H1 (cell line): ENCODE data around the gene ZNF101. TPM values are rescaled to one million over a fixed set of nuclear protein-coding genes. Genes with fewer than 3 reads are reported as not detected.

Source experiments
- CTBP2 ChIP-seq: IDR thresholded peaks from 2 replicates; pipeline ENCODE4 v1.7.0; 2011; ENCODE audit warnings: borderline replicate concordance, mild to moderate bottlenecking, moderate library complexity, mixed read lengths, low read length; ENCODE audit not compliant: insufficient read depth, insufficient read length
- EGR1 ChIP-seq: IDR thresholded peaks from 2 replicates; pipeline ENCODE4 v1.6.1; 2011; ENCODE audit warnings: low read depth, low read length, borderline replicate concordance
- EP300 ChIP-seq, 2 experiments: IDR thresholded peaks; 1 replicate in 1 of 2; 2 replicates in 1 of 2; pipeline ENCODE4 v1.6.1; 2011 to 2012; ENCODE audit warnings: low read depth in 2 of 2, low read length in 2 of 2, mild to moderate bottlenecking in 2 of 2, borderline replicate concordance in 1 of 2, inconsistent platforms in 1 of 2, moderate library complexity in 1 of 2
- GABPA ChIP-seq: IDR thresholded peaks from 2 replicates; pipeline ENCODE4 v1.6.1; 2011; ENCODE audit warnings: mild to moderate bottlenecking, low read length, moderate library complexity, borderline replicate concordance; ENCODE audit not compliant: insufficient read depth
- HDAC6 ChIP-seq: IDR thresholded peaks from one replicate; pipeline ENCODE4 v1.7.1; 2012; ENCODE audit warnings: low read depth, mild to moderate bottlenecking, inconsistent platforms, low read length, moderate library complexity
- KDM1A ChIP-seq: fragments of 200-600, 300-600 bp; sonication (generic); IDR thresholded peaks from 2 replicates; pipeline ENCODE4 v1.7.1; 2016; ENCODE audit warnings: mild to moderate bottlenecking, low read length, borderline replicate concordance
- POU5F1 ChIP-seq: IDR thresholded peaks from 2 replicates; pipeline ENCODE4 v1.6.1; 2011; ENCODE audit warnings: low read depth, mild to moderate bottlenecking, low read length, moderate library complexity
- RAD21 ChIP-seq, 2 experiments: IDR thresholded peaks in 1 of 2; conservative IDR thresholded peaks in 1 of 2; 2 replicates each; pipeline ENCODE4 v1.6.1; 2011; ENCODE audit warnings: low read depth in 2 of 2, low read length in 2 of 2, improper control_type of control experiment in 1 of 2, inconsistent platforms in 1 of 2, mild to moderate bottlenecking in 1 of 2, moderate library complexity in 1 of 2
- SIRT6 ChIP-seq: IDR thresholded peaks from one replicate; pipeline ENCODE4 v1.7.1; 2012; ENCODE audit warnings: low read length, inconsistent platforms
- SIX5 ChIP-seq: IDR thresholded peaks from 2 replicates; pipeline ENCODE4 v1.6.1; 2011; ENCODE audit warnings: mild to moderate bottlenecking, low read depth, low read length
- SP2 ChIP-seq: IDR thresholded peaks from 2 replicates; pipeline ENCODE4 v1.6.1; 2012; ENCODE audit warnings: mild to moderate bottlenecking, low read length, inconsistent platforms
- SP4 ChIP-seq: IDR thresholded peaks from 2 replicates; pipeline ENCODE4 v1.6.1; 2012; ENCODE audit warnings: low read length, inconsistent platforms
- TAF7 ChIP-seq: optimal IDR thresholded peaks from 2 replicates; pipeline ENCODE3; 2011; ENCODE audit warnings: low read depth, mild to moderate bottlenecking, inconsistent platforms, low read length, moderate library complexity, borderline replicate concordance
- YY1 ChIP-seq: IDR thresholded peaks from 2 replicates; pipeline ENCODE4 v1.6.1; 2011; ENCODE audit warnings: low read depth, mild to moderate bottlenecking, low read length
- polyA plus RNA-seq, 7 experiments: library from polyadenylated mRNA; depleted of rRNA in 3 of 7; stranded (reverse) in 5 of 7; unstranded in 2 of 7; fragments of >200 nt in 5 of 7; fragments of 200-250 nt in 2 of 7; gene quantifications; 1 replicate in 5 of 7; 2 replicates in 1 of 7; 4 replicates in 1 of 7; pipeline versions ENCODE4 v1.2.1 to v1.2.3, GENCODE V29; 2011 to 2013; ENCODE audit warnings: missing spikeins in 2 of 7, mixed read lengths in 2 of 7
- total RNA-seq: library from RNA; stranded (reverse); fragmentation: NEBNext Ultra II Directional; extraction: Animal tissue kit (Norgen Biotek cat#: 25700); gene quantifications from 2 replicates; pipeline ENCODE4 v1.2.1, GENCODE V29; 2021
- TF ChIP-seq, protein P1 (sequence below), 3 experiments: IDR thresholded peaks; 1 replicate in 2 of 3; 2 replicates in 1 of 3; pipeline versions ENCODE4 v1.5.1 to v1.6.1; 2011; ENCODE audit warnings: low read length in 3 of 3, mild to moderate bottlenecking in 3 of 3, inconsistent platforms in 2 of 3, low read depth in 1 of 3, moderate library complexity in 1 of 3; ENCODE audit not compliant: insufficient read depth in 1 of 3; ENCODE audit errors: control extremely low read depth in 1 of 3
- TF ChIP-seq, protein P2 (sequence below): IDR thresholded peaks from 2 replicates; pipeline ENCODE4 v1.6.1; 2011; ENCODE audit warnings: low read depth, mild to moderate bottlenecking, low read length; ENCODE audit not compliant: insufficient read depth

Gene ZNF101
- total and polyA plus RNA-seq, 2 of the 8 experiments (the other 6 are each of a cell fraction or from before 2014, with no cell fraction given): 13.0 to 50.9 TPM

DNA sequence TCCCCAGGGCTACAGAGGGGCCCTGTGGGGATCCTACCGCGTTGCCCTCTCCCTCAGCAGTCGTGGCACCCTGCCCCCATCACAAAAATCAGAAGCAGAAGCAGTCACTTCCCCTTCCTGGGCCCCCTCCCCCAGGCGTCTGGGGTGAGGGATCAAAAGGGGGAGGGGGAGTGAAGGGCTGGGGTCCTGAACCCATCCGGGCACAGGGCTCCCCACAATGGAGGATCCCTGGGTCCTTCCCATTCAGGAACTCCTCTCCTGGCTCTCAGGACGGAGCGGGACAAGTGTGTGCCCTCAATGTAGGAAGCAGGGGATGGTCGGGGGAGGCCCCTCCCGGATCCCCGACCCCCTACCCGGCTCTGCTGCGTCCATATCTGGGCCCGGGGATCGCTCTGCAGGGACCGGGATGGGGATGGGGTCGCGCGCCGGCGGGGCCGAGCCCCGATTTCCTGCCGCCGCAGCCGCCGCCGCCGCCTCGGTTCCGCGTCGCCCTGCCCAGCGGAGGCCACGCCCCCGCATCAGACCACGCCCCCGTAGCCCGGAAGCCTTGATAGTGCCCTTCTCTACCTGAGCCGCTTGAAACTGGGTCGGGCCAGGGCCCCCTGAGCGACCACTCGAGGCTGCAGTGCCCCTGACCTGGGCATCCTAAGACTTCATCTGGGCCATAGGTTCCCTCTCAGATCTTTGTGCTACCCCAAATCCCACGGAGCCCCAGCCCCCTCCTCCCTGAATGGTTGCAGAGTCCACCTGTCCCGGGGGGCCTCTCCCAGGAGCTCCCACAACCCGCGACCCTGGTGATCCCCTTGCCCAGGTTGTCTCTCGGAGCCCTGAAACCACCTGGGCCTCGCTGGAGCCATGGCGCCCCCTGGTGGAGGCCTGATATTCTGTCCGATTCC, 25.2 kb upstream of the ZNF101 start, which contains the start of gene GMIP (continued):
- TF ChIP-seq CTBP2 (no peak), HDAC6 (no peak), EGR1 (peak; percentile 40; the same call in 1 of the 2 replicates), POU5F1 (no peak), SIX5 (no peak), YY1 (peak; percentile 47; the same call in 1 of the 2 replicates), SP2 (no peak), EP300 (IDR thresholded peaks at IDR 0.05; ENCODE audit: borderline replicate concordance in 1 of 2, low read depth in 2 of 2, low read length in 2 of 2) (no peak), SIRT6 (no peak), TAF7 (peak; percentile 35), KDM1A (no peak), GABPA (no peak), RAD21 (IDR thresholded peaks at IDR 0.05 in 1 of 2, conservative IDR thresholded peaks at IDR 0.05 in 1 of 2; ENCODE audit: low read depth in 2 of 2, low read length in 2 of 2) (peak; percentile 85 to 94), SP4 (peak; percentile 40; the same call in 1 of the 2 replicates)
- TF ChIP-seq, protein P1, sequence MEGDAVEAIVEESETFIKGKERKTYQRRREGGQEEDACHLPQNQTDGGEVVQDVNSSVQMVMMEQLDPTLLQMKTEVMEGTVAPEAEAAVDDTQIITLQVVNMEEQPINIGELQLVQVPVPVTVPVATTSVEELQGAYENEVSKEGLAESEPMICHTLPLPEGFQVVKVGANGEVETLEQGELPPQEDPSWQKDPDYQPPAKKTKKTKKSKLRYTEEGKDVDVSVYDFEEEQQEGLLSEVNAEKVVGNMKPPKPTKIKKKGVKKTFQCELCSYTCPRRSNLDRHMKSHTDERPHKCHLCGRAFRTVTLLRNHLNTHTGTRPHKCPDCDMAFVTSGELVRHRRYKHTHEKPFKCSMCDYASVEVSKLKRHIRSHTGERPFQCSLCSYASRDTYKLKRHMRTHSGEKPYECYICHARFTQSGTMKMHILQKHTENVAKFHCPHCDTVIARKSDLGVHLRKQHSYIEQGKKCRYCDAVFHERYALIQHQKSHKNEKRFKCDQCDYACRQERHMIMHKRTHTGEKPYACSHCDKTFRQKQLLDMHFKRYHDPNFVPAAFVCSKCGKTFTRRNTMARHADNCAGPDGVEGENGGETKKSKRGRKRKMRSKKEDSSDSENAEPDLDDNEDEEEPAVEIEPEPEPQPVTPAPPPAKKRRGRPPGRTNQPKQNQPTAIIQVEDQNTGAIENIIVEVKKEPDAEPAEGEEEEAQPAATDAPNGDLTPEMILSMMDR (IDR thresholded peaks at IDR 0.05; ENCODE audit: control extremely low read depth in 1 of 3, insufficient read depth in 1 of 3, low read depth in 1 of 3, low read length in 3 of 3): peak; percentile 74 to 94 (median 87)
- TF ChIP-seq, protein P2, sequence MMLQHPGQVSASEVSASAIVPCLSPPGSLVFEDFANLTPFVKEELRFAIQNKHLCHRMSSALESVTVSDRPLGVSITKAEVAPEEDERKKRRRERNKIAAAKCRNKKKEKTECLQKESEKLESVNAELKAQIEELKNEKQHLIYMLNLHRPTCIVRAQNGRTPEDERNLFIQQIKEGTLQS: no peak
